DOHH2 (cell line): ENCODE data around the gene AGER.

Experiments
- EZH2phosphoT487 ChIP-seq: fragments of 200-600 bp; sonication (generic); IDR thresholded peaks from 2 replicates; pipeline ENCODE4 v1.6.1; 2017; ENCODE audit warnings: borderline replicate concordance, mild to moderate bottlenecking, antibody characterized with exemption, low read length, moderate library complexity, mixed read lengths
- TF ChIP-seq, protein P1 (sequence below): fragments of 200-600 bp; sonication (generic); IDR thresholded peaks from one replicate; pipeline ENCODE4 v1.5.1; 2014; ENCODE audit warnings: antibody characterized with exemption, mild to moderate bottlenecking, low read depth, low read length; ENCODE audit not compliant: poor library complexity, severe bottlenecking

DNA sequence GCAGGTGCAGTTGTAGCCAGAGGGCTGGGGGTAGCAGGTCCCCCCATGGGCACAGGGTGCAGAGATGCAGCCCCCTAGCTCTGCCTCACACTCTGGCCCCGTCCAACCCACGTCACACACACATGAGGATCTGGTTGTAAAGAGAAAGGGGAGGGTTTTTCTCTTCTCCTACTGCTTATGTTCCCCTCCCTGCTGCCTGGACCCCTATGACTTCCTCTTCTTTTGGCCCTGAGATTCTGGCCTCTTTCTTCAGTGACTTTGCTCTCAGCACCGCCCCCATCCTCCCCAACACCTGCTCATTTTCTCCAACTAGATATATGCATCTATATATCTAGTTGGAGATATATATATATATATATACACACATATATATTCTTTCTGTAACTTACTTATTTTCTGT lies 30.1 kb upstream of the AGER start:
- TF ChIP-seq, protein P1, sequence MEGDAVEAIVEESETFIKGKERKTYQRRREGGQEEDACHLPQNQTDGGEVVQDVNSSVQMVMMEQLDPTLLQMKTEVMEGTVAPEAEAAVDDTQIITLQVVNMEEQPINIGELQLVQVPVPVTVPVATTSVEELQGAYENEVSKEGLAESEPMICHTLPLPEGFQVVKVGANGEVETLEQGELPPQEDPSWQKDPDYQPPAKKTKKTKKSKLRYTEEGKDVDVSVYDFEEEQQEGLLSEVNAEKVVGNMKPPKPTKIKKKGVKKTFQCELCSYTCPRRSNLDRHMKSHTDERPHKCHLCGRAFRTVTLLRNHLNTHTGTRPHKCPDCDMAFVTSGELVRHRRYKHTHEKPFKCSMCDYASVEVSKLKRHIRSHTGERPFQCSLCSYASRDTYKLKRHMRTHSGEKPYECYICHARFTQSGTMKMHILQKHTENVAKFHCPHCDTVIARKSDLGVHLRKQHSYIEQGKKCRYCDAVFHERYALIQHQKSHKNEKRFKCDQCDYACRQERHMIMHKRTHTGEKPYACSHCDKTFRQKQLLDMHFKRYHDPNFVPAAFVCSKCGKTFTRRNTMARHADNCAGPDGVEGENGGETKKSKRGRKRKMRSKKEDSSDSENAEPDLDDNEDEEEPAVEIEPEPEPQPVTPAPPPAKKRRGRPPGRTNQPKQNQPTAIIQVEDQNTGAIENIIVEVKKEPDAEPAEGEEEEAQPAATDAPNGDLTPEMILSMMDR, result no peak
- TF ChIP-seq EZH2phosphoT487, result no peak
